GM18858 (cell line): Measurements from ENCODE around the gene IFNAR1.

Experiments used
- ATAC-seq: cut with Tn5 transposase; IDR thresholded peaks from one replicate; pipeline ENCODE4 v1.9.1; 2021; ENCODE audit not compliant: unreplicated experiment

IFNAR1 gene

DNA sequence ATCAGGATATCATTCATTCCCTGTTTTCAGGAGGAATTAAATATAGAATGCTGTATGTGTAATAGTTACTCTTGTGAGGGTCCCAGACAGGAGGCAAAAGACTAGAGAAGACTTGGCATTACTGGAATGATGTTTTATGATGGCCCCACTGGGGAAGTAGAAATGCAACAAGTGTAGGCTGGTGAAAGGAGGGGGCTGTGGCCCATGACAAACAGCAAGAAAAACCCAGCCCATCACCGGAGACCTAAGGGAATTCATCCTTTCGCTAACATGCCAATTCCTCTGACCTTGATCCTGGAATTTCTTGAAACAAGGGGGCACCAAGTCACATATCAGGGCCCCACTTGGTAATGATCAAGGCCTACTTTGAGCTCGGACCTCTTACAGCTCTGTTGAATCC is 72.9 kb downstream of the IFNAR1 start:
- no peak for ATAC-seq

DNA sequence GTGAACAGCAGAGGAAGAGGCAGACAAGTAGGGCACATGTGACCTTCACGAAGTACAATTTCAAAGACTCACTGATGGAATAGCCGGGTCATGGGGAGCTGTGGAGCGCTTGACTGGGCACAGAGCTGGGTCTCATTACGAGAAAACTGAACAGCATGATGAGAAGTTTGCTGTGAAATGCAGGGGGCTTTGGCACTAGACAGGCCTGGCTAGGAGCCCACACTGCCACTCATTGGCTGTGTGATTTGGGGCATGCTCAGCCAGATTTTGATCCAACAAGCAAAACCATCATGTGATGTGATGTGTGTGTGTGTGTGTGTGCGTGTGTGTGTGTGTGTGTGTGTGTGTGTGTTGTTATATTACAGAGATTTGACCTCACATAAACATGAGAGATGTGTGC is 73.6 kb downstream of the IFNAR1 start:
- ATAC-seq, result no peak

DNA sequence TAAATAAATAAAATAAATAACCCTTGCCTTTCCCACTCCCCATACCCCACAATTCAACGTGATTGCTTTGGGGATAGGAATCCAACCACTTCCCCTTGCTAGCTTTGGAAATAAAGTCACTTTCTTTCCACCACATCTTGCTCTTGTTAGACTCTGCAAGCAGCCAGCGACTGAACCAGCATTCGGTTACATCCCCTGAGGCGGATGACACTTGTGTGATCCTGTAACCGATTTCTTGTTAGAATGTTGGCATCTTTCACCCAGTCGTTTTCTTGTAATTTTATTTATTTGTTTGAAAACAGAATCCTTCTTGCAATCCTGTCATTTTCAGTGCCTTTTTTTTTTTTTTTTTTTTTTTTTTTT is 76.8 kb downstream of the IFNAR1 start:
- no peak for ATAC-seq

DNA sequence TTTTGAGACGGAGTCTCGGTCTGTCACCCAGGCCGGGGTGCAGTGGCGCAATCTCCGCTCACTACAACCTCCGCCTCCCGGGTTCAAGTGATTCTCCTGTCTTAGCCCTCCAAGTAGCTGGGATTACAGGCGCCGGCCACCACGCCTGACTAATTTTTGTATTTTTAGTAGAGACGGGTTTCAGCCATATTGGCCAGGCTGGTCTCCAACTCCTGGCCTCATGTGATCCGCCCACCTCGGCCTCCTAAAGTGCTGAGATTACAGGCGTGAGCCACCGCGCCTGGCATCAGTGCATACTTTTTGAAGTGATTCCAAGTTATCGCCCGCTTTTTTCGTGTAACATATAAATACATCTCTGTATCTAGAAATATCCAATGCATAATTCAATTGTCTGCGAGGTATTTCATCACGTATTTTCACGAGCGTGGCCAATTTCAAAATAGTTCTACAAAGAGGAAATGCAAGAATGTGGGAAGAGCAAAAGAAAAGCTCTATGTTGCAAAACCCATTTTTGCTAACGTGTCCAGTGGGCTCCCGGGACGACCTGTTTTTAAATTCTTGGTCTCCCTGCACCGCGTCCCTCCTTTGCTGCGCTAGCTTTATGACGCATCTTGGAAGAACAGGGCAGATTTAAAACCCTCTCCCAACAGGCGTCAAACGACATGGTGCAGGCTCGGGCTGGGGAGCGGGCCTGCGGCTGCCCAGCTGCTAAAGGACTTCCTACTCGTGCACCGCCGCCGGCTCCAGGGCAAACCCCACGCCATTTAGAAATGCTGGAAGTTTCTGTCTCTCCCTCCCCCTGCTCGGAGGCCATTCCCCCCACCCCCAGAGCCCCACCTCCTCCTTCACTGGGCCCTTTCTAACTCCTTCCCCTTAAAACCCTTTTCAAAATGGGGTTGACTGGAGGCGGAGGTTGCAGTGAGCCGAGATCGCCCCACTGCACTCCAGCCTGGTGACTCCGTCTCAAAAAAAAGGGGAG is 77.5 kb downstream of the IFNAR1 start:
- no peak for ATAC-seq

DNA sequence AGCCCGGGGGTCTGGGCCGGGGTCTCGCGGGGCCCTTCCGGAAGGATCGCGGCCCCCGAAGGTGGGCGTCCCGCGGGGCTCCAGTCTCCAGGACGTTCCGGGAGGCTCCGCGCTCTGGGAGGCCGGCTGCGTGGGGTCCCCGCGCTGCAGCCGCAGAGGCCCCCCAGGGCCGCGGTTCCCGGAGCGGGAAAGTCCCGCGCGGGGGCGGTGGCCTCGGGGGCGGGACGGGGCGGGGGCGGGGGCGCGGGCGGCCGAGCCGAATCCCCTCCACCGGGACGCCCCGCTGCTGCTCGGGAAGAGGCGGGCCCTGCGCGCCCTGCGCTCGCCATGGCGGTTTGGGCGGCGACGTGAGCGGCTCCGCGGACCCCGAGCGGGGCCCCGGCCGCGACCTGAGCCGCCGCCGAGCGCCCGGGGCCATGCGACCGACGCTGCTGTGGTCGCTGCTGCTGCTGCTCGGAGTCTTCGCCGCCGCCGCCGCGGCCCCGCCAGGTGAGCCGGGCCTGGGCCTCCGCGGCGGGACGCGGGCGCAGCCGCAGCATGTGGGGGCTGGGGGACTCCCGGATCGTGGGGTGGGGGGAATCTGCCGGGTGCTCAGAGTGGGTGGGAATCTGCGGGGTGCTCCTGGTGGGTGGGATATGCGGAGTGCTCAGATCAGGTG is 78.5 kb downstream of the IFNAR1 start, which contains the start of gene IFNGR2:
Gene IFNGR2, plus strand, starts transcription at position 286 of the 658 bp plus-strand sequence. Its CDS starts 131 bp downstream, at position 417.
- ATAC-seq, result no peak

DNA sequence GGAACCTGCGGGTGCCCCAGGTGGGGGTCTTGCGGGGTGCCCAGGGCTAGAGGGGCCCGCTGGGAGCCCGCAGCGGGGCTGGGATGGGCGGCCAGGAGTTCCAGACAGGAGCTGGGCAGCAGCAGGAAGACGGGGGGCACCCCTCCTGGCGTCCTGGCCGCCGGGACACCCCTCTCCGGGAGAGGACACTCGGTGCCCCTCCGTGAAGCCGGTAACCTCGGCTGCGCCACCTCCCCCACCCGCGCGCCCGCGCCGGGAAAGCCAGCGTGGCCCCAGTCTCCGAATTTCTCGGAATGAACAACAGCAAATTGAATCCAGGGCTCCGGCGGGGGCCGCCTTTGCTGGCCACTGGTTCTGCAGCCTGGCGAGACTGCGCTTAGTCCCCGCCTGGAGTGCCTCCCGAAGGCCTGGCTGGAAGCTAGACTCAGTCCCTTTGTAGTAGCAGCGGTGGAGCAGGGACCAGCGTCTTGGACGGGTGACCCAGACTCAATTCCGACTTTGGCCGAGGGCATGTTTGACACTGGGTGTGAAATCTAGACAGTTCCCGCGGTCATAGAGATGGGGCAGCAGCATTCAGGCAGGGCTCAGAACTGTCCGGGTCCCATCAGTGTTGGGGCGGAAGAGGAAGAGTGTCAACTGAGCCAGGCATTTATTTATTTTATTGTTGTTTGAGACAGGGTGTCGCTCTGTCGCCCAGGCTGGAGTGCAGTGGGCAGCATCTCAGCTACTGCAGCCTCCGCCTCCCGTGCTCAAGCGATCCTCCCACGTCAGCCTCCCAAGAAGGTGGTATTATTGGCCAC is 79.2 kb downstream of the IFNAR1 start:
- ATAC-seq, result no peak

DNA sequence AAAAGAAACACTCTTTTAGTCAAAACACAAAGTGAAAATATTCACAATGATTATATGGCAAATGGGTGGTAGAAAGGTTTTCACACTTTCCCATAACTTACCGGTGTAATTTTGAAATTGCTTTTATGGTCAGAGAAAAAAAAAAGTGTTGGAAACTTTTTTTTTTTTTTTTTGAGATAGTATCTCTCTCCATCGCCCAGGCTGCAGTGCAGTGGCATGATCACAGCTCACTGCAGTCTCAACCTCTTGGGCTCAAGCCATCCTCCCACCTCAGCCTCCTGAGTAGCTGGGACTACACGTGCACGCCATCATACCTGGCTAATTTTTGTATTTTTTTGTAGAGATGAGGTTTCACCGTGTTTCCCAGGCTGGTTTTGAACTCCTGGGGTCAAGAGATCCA is 81.7 kb downstream of the IFNAR1 start:
- ATAC-seq, result no peak
